CD14-positive monocyte (primary cell): Measurements from ENCODE around the gene NCOA6. TPM values are rescaled to one million over a fixed set of nuclear protein-coding genes. Genes with fewer than 3 reads are reported as not detected.

Experiments used
- DNase-seq, 3 donors: peaks; one replicate each; pipeline ENCODE4 v3.0.0-alpha.2; 2011 to 2022
- H2AFZ ChIP-seq: 2 replicates; pipeline ENCODE4 v1.6.0; 2012; ENCODE audit warnings: mild to moderate bottlenecking, low read depth, low read length, inconsistent platforms; ENCODE audit not compliant: insufficient read depth, poor library complexity, severe bottlenecking
- H3K27ac ChIP-seq, 2 donors: 1 replicate in 1 of 2; 2 replicates in 1 of 2; pipeline ENCODE4 v1.5.1; 2012 to 2013; ENCODE audit warnings: low read length in 2 of 2, control low read depth in 1 of 2, inconsistent platforms in 1 of 2, low read depth in 1 of 2, mild to moderate bottlenecking in 1 of 2
- H3K27me3 ChIP-seq, 2 donors: one replicate each; pipeline versions ENCODE4 v1.6.0 to v1.6.1; 2011 to 2013; ENCODE audit warnings: low read length in 2 of 2; ENCODE audit not compliant: control insufficient read depth in 2 of 2, insufficient read depth in 2 of 2
- H3K36me3 ChIP-seq, 2 donors: replicated peaks in 1 of 2; 1 replicate in 1 of 2; 2 replicates in 1 of 2; pipeline versions ENCODE4 v1.5.1 to v1.6.1; 2012 to 2013; ENCODE audit warnings: low read length in 2 of 2, control low read depth in 1 of 2, inconsistent platforms in 1 of 2, mild to moderate bottlenecking in 1 of 2; ENCODE audit not compliant: insufficient read depth in 2 of 2, control insufficient read depth in 1 of 2
- H3K4me1 ChIP-seq, 2 donors: 1 replicate in 1 of 2; 2 replicates in 1 of 2; pipeline versions ENCODE4 v1.5.1 to v1.6.1; 2012 to 2013; ENCODE audit warnings: low read length in 2 of 2, control low read depth in 1 of 2, inconsistent platforms in 1 of 2, mild to moderate bottlenecking in 1 of 2, moderate library complexity in 1 of 2; ENCODE audit not compliant: insufficient read depth in 2 of 2, control insufficient read depth in 1 of 2
- H3K4me2 ChIP-seq: replicated peaks from 2 replicates; pipeline ENCODE3; 2012; ENCODE audit warnings: low read length, moderate library complexity, mild to moderate bottlenecking; ENCODE audit not compliant: poor library complexity, severe bottlenecking; ENCODE audit errors: extremely low read depth
- H3K4me3 ChIP-seq, 3 experiments: fragments of 200-600 bp in 1 of 3; sonication (generic) in 1 of 3; replicated peaks in 1 of 3; 1 replicate in 2 of 3; 2 replicates in 1 of 3; pipeline ENCODE4 v1.5.1; 2011 to 2013; ENCODE audit warnings: low read length in 3 of 3, mild to moderate bottlenecking in 3 of 3, control low read depth in 2 of 3, low read depth in 2 of 3, inconsistent platforms in 1 of 3, moderate library complexity in 1 of 3
- H3K79me2 ChIP-seq: 2 replicates; pipeline ENCODE4 v1.6.0; 2012; ENCODE audit warnings: mild to moderate bottlenecking, control low read depth, inconsistent platforms, low read length, moderate library complexity; ENCODE audit not compliant: insufficient read depth
- H3K9ac ChIP-seq: 2 replicates; pipeline ENCODE4 v1.6.0; 2017; ENCODE audit warnings: low read length, mild to moderate bottlenecking; ENCODE audit not compliant: insufficient read depth, poor library complexity, severe bottlenecking
- H3K9me3 ChIP-seq, 2 donors: replicated peaks in 1 of 2; 1 replicate in 1 of 2; 2 replicates in 1 of 2; pipeline versions ENCODE4 v1.5.1 to v1.6.1; 2012 to 2013; ENCODE audit warnings: low read length in 2 of 2, control low read depth in 1 of 2; ENCODE audit not compliant: control insufficient read depth in 1 of 2, insufficient read depth in 1 of 2
- H4K20me1 ChIP-seq: 2 replicates; pipeline ENCODE4 v1.6.0; 2012; ENCODE audit warnings: mild to moderate bottlenecking, low read length, control low read depth, moderate library complexity; ENCODE audit not compliant: insufficient read depth
- H3K27ac Mint-ChIP-seq, 7 donors: one replicate each; pipeline ENCODE4 v1.8.0; 2020; ENCODE audit warnings: mild to moderate bottlenecking in 7 of 7, mixed read lengths in 7 of 7, moderate library complexity in 6 of 7, inconsistent platforms in 2 of 7
- H3K27me3 Mint-ChIP-seq, 3 donors: one replicate each; pipeline ENCODE4 v1.8.0; 2021 to 2022; ENCODE audit warnings: low read depth in 3 of 3, mild to moderate bottlenecking in 3 of 3, mixed read lengths in 3 of 3, moderate library complexity in 3 of 3, inconsistent platforms in 1 of 3
- H3K36me3 Mint-ChIP-seq, 2 donors: one replicate each; pipeline ENCODE4 v1.8.0; 2020; ENCODE audit warnings: mixed read lengths in 2 of 2, inconsistent platforms in 1 of 2, mild to moderate bottlenecking in 1 of 2
- H3K4me1 Mint-ChIP-seq: one replicate; pipeline ENCODE4 v1.8.0; 2020; ENCODE audit warnings: mild to moderate bottlenecking, mixed read lengths
- H3K4me3 Mint-ChIP-seq, 2 donors: one replicate each; pipeline ENCODE4 v1.8.0; 2020; ENCODE audit warnings: mild to moderate bottlenecking in 2 of 2, mixed read lengths in 2 of 2, moderate library complexity in 1 of 2
- H3K9me3 Mint-ChIP-seq, 7 donors: one replicate each; pipeline ENCODE4 v1.8.0; 2020 to 2022; ENCODE audit warnings: mixed read lengths in 7 of 7, mild to moderate bottlenecking in 6 of 7, moderate library complexity in 6 of 7, inconsistent platforms in 2 of 7
- CTCF ChIP-seq: fragments of 200-600 bp; IDR thresholded peaks from one replicate; pipeline ENCODE4 v1.8.0; 2022; ENCODE audit warnings: antibody characterized with exemption, mild to moderate bottlenecking
- WGBS: methylation state at CpG from one replicate; pipeline ENCODE4 v1.1.5; 2013; ENCODE audit warnings: missing lambda C conversion rate; ENCODE audit not compliant: insufficient coverage; 5-methylcytosine and 5-hydroxymethylcytosine counted together
- intact Hi-C, 2 donors: fragments of 100-400 bp; cut with micrococcal nuclease; formaldehyde crosslinking; loops; one replicate each; pipeline versions ENCODE4 v1.15.0 to v1.15.1; 2023
- polyA plus RNA-seq, 3 donors: library from polyadenylated mRNA; depleted of rRNA in 1 of 3; unstranded in 2 of 3; stranded (reverse) in 1 of 3; fragments of 300-500 nt in 2 of 3; fragments of >200 nt in 1 of 3; fragmentation: Illumina TruSeq in 2 of 3; gene quantifications; 1 replicate in 2 of 3; 2 replicates in 1 of 3; pipeline ENCODE4 v1.2.3, GENCODE V29; 2012 to 2021

NCOA6 gene
- polyA plus RNA-seq, 3 donors: 2.8 to 19.0 (median 3.9) TPM

GRCh38 chr20:34820805-34821578 lies 4.5 kb downstream of the NCOA6 start:
- Histone ChIP-seq H2AFZ (no peak overlapping the region), H3K4me3 (no peak overlapping the region), H3K4me1 (peaks cover 18 to 20% of the 10 kb centered on the region in 2 donors), H3K9ac (no peak overlapping the region), H4K20me1 (peaks cover 88% of the 10 kb centered on the region), H3K9me3 (no peaks in the 10 kb centered on the region), H3K79me2 (peaks cover 93% of the 10 kb centered on the region), H3K27ac (no peak overlapping the region), H3K4me2 (no peak overlapping the region), H3K36me3 (peaks cover 0 to 11% of the 10 kb centered on the region in 2 donors), H3K27me3 (no peaks in the 10 kb centered on the region)
- no peak for TF ChIP-seq CTCF
- intact Hi-C loops: no loop called here
- no peak overlapping the region for H3K27ac Mint-ChIP-seq
- peaks cover 53% of the 10 kb centered on the region for H3K4me1 Mint-ChIP-seq
- peaks cover 0 to 3% (median 0%) of the 10 kb centered on the region in 7 donors for H3K9me3 Mint-ChIP-seq
- peaks cover 6 to 14% of the 10 kb centered on the region in 2 donors for H3K36me3 Mint-ChIP-seq
- H3K27me3 Mint-ChIP-seq: peaks cover 0 to 2% (median under 1%) of the 10 kb centered on the region in 3 donors
- no peak for DNase-seq
- WGBS: 86% methylated on average over 3 of the region's 8 CpGs
- H3K4me3 Mint-ChIP-seq: no peak overlapping the region

GRCh38 chr20:34817801-34818200 lies 7.7 kb downstream of the NCOA6 start:
- TF ChIP-seq CTCF: no peak
- Histone ChIP-seq H3K9me3 (no peaks in the 10 kb centered on the region), H3K79me2 (peaks cover 100% of the 10 kb centered on the region), H3K4me2 (no peak overlapping the region), H3K36me3 (peaks cover 0 to 11% of the 10 kb centered on the region in 2 donors), H3K9ac (no peak overlapping the region), H3K4me3 (no peak overlapping the region), H3K27ac (no peak overlapping the region), H3K27me3 (no peaks in the 10 kb centered on the region), H2AFZ (no peak overlapping the region), H4K20me1 (peaks cover 100% of the 10 kb centered on the region), H3K4me1 (no peaks in the 10 kb centered on the region)
- peaks cover 36% of the 10 kb centered on the region for H3K4me1 Mint-ChIP-seq
- DNase-seq: no peak
- intact Hi-C loops: no loop called here
- H3K27me3 Mint-ChIP-seq: no peaks in the 10 kb centered on the region
- H3K36me3 Mint-ChIP-seq: peaks cover 6 to 16% of the 10 kb centered on the region in 2 donors
- no peaks in the 10 kb centered on the region for H3K9me3 Mint-ChIP-seq
- peak overlapping the region in 1 of 7 donors; percentile 40 for H3K27ac Mint-ChIP-seq
- no CpG with 5 or more reads among the region's 2 CpGs for WGBS
- no peak overlapping the region for H3K4me3 Mint-ChIP-seq
